Inflammatory macrophage (primary cell): ENCODE measurements around the gene ZDHHC21.
"Not testable (repeated sequence)": the region's sequence is repeated elsewhere in the genome, so short reads cannot be mapped to it uniquely, and the experiment has no call there.

ENCODE experiments used
- DNase-seq, 2 donors: peaks; one replicate each; pipeline ENCODE4 v3.0.0-alpha.2; 2020 to 2022
- total RNA-seq, 18 experiments: gene quantifications; one replicate each; lab custom pipeline; 2026; ENCODE audit warnings: mixed read lengths in 6 of 18, inconsistent platforms in 2 of 18; lab: John Stamatoyannopoulos, UW

ZDHHC21 gene
- total RNA-seq: 21.5 to 87.0 (median 55.5) reads per million in 18 experiments

DNA sequence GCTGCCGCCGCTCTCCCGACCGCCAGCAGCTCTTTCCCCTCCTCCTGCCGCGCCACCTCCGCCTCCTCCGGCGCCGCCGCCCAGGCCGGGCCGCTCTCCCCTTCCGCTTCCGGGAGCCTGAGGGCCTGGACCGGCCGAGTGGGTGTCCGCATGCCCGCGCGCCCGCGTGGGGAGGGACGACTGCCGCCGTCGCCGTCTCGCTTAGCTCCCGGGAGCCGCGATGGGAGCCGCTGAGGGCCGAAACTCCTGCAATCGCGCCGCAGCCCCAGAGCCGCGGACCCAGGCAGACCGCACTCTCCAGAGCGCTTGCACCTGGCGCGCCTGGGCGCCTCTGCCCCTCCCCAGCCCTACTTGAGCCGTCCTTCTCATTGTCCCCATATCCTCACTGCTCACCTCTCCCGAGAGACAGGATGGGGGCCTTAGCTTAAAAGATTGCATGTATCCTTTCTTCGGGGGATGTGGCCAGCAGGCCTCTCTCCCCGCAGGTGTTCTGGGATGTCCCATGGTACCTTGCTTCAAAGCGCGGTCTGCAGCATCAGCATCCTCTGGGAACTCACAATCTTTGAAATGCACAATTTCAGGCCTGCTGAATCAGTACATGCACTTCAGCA, at the start of gene ZDHHC21:
ZDHHC21 (minus strand) TSS at position 182 of the 611 bp plus-strand sequence. CDS start 19,092 bp downstream, outside the sequence.
- DNase-seq: peak; percentile 69 to 87

- no peak for DNase-seq
These were observed 48.1 kb upstream of the ZDHHC21 start for GRCh38 chr9:14741369-14741768.

GRCh38 chr9:14733133-14733532, 39.9 kb upstream of the ZDHHC21 start:
- no peak for DNase-seq

DNA sequence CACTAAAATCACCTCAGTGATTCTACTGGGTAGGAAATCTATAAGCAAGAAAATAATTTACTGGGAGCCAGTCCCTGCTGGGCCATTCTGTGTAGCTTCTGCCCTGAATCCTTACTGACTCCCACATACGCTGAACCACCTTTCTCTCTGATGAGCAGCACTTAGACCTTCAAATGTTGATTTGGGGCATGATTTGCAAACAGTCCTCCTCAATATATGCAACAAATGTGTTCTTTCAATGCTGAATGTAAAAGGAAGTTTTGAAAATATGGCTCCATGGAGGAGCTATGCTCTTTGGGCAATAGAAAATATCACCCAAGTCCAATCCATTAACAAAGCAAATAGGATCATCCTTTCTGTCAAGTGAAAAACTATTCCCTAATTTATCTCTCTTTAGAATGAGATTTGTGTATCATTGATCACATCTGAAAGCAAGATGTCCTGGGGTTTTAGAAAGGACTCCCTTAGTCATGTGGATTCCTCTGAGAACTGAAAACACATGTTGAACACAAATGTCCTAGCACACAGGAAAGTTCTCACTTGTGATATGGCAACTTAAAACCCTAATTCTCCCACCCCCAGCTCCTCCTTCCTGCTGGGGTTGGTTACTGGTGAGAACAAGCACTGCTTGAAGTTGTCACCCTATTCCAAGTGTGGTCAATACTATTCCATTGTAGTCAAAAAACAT, 38.2 kb upstream of the ZDHHC21 start:
- DNase-seq: no peak

- no peak for DNase-seq
These were observed 37.2 kb upstream of the ZDHHC21 start for GRCh38 chr9:14730461-14730898.

GRCh38 chr9:14723301-14723700, 30.1 kb upstream of the ZDHHC21 start:
- no peak for DNase-seq

DNA sequence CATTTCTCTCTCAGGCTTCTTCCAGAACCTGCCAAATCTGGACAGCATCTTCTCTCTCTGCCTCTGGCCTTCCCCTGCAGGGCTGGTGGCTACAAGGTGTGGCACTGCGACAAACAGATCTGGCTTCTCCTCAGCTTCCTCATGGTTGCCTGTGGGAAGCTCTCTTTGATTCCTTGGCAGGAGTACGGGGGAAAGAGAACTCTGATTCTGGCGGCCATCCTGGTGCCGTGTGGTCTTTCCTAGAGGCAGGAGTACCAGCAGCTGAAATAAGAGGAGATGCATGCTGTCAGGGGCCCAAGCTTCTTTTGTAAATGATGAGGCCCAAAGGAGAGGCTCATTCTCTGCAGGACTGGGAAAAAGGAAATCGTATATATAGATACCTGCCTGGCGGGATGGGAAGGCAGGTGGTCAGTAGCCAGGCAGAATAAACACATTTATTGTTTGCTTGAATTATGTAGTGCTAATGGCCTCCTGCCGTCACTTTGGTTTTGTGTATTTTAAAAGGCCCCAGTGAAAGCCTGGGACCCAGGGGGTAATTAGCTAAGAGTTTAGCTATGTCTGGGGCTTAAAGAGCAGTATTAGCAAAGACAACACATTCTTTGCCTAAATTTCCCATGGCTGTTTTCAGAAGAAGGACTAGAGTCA, 29.3 kb upstream of the ZDHHC21 start, which contains the start of gene CER1:
CER1 (minus strand) TSS at position 343 of the 645 bp plus-strand sequence; CDS start at position 282, 61 bp downstream.
- no peak for DNase-seq

DNA sequence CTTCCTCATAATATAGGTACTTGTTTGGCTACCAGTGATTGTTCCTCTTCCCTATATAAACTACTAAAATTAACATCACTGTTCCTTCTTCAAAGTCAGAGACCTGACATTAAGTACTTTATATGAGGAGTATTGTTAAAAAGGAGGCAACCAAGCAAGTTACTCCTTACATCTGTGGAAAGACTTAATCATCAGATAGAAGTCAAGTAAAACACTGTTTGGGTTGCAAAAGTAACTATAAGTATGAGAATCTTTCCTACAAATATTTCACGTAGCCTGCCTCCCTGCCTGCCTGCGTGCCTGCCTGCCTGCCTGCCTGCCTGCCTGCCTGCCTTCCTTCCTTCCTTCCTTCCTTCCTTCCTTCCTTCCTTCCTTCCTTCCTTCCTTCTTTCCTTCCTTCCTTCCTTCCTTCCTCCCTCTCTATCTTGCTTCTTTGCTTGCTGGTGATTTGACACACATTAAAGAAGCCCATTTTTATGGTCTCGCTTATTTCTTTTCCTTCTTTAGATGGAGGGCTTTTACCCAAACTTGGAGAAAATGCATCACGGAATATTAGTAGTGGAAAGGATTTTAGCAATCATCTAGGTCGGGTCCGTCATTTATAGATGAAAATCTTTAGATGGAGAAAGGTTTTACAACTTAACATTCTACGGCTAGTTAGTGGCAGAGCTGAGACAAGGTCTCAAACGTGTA, 26.1 kb upstream of the ZDHHC21 start:
- DNase-seq: no peak

GRCh38 chr9:14715102-14715501, 21.9 kb upstream of the ZDHHC21 start:
- no peak for DNase-seq

GRCh38 chr9:14713187-14713767, 20.0 kb upstream of the ZDHHC21 start:
- no peak for DNase-seq

DNA sequence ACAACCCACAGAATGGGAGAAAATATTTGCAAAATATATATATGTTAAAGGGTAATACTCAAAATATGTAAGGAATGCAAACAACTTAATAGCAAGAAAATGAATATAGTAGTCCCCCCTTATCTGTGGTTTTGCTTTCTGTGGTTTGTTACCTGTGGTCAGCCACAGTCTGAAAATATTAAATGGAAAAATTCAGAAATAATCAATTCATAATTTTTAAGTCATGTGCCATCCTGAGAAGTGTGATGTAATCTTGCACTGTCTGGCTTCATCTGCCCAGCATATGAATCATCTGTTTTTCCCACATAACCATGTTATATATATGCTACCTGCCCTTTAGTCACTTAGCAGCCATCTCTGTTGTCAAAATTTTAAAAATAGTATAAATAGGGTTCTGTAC, 17.6 kb upstream of the ZDHHC21 start:
- DNase-seq: no peak

- no peak for DNase-seq
These were observed 13.4 kb upstream of the ZDHHC21 start for GRCh38 chr9:14706530-14707140.

- no peak for DNase-seq
These were observed 11.8 kb upstream of the ZDHHC21 start for GRCh38 chr9:14705079-14705478.

- DNase-seq: no peak
These were observed 11.0 kb upstream of the ZDHHC21 start for GRCh38 chr9:14704281-14704680.

- DNase-seq: no peak
These were observed 9.0 kb upstream of the ZDHHC21 start for GRCh38 chr9:14702200-14702720.

- DNase-seq: no peak
These were observed 572 bp downstream of the ZDHHC21 start for GRCh38 chr9:14692470-14693250.

GRCh38 chr9:14690948-14691730, 2.1 kb downstream of the ZDHHC21 start:
- DNase-seq: no peak

- no peak for DNase-seq
These were observed 6.1 kb downstream of the ZDHHC21 start for GRCh38 chr9:14687042-14687719.

- DNase-seq: no peak
These were observed 7.1 kb downstream of the ZDHHC21 start for GRCh38 chr9:14686168-14686567.

- not testable (repeated sequence) for DNase-seq
These were observed 10.6 kb downstream of the ZDHHC21 start for GRCh38 chr9:14682616-14683015.
